NT2/D1 (cell line): ENCODE data around the gene ANKFN1.

Source experiments
- DNase-seq: peaks from one replicate; pipeline ENCODE4 v3.0.0-alpha.2; 2011; ENCODE audit warnings: low read depth, low spot score
- H3K27me3 ChIP-seq: 2 replicates; pipeline ENCODE4 v1.6.0; 2011; ENCODE audit warnings: mild to moderate bottlenecking; ENCODE audit not compliant: insufficient read length, insufficient read depth
- H3K36me3 ChIP-seq: 2 replicates; pipeline ENCODE4 v1.6.1; 2011; ENCODE audit warnings: mild to moderate bottlenecking, low read length, mixed read lengths; ENCODE audit not compliant: insufficient read depth, insufficient read length
- H3K4me1 ChIP-seq: 2 replicates; pipeline ENCODE4 v1.5.1; 2011; ENCODE audit not compliant: insufficient read depth, insufficient read length
- H3K4me3 ChIP-seq: 2 replicates; pipeline ENCODE4 v1.5.1; 2011; ENCODE audit warnings: low read depth; ENCODE audit not compliant: insufficient read length
- H3K9ac ChIP-seq: 2 replicates; pipeline ENCODE4 v1.6.0; 2011; ENCODE audit warnings: low read depth; ENCODE audit not compliant: insufficient read length
- H3K9me3 ChIP-seq: 2 replicates; pipeline ENCODE4 v1.5.1; 2011; ENCODE audit warnings: mild to moderate bottlenecking, low read length; ENCODE audit not compliant: insufficient read depth
- SUZ12 ChIP-seq: IDR thresholded peaks from 2 replicates; pipeline ENCODE4 v1.6.1; 2011; ENCODE audit not compliant: insufficient read length, insufficient read depth; ENCODE audit errors: extremely low read depth
- YY1 ChIP-seq: IDR thresholded peaks from 2 replicates; pipeline ENCODE4 v1.6.1; 2011; ENCODE audit not compliant: insufficient read length, insufficient read depth
- ZNF274 ChIP-seq: IDR thresholded peaks from 2 replicates; pipeline ENCODE4 v1.6.1; 2011; ENCODE audit warnings: mild to moderate bottlenecking, low read depth, low read length

The ANKFN1 gene

GRCh38 chr17:56521414-56522141 is 368.3 kb downstream of the ANKFN1 start:
- Histone ChIP-seq H3K4me3 (no peak overlapping the region), H3K9ac (no peak overlapping the region), H3K27me3 (no peaks in the 10 kb centered on the region), H3K9me3 (no peaks in the 10 kb centered on the region), H3K4me1 (no peaks in the 10 kb centered on the region), H3K36me3 (no peaks in the 10 kb centered on the region)
- DNase-seq = no peak
- TF ChIP-seq YY1 = no peak
- no peak for TF ChIP-seq ZNF274
- TF ChIP-seq SUZ12 = no peak

- no peaks in the 10 kb centered on the region for H3K9me3 ChIP-seq
- no peak for DNase-seq
- TF ChIP-seq SUZ12 (no peak), YY1 (no peak), ZNF274 (no peak)
- no peaks in the 10 kb centered on the region for H3K4me1 ChIP-seq
- no peak overlapping the region for H3K9ac ChIP-seq
- H3K4me3 ChIP-seq = no peak overlapping the region
- no peaks in the 10 kb centered on the region for H3K36me3 ChIP-seq
- H3K27me3 ChIP-seq = no peaks in the 10 kb centered on the region
Measured at GRCh38 chr17:56523042-56523441, 369.8 kb downstream of the ANKFN1 start.

DNA sequence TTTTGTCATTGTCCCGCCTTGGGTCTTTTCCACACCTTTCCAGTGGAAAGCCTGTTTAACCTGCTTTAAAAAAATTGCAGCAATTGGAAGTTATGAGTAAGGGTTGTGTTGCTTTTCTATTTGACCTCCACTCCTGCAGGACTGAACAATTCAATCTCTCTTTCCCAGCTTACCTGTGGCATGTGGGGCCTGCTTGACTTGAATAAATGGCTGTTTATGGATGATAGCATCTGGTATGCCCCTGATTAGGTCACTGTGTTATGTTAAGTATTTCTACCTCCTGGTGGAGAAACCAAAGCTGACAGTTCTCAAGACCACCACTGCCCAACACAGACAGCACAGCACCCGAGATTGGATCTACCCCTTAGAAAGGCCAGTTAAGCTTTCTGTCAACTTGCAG is 375.4 kb downstream of the ANKFN1 start:
- no peak overlapping the region for H3K4me3 ChIP-seq
- no peaks in the 10 kb centered on the region for H3K4me1 ChIP-seq
- no peak for DNase-seq
- no peaks in the 10 kb centered on the region for H3K27me3 ChIP-seq
- H3K9me3 ChIP-seq = no peaks in the 10 kb centered on the region
- H3K36me3 ChIP-seq = no peaks in the 10 kb centered on the region
- TF ChIP-seq YY1 (no peak), SUZ12 (no peak), ZNF274 (no peak)
- H3K9ac ChIP-seq = no peak overlapping the region

- no peaks in the 10 kb centered on the region for H3K27me3 ChIP-seq
- H3K9me3 ChIP-seq = no peaks in the 10 kb centered on the region
- TF ChIP-seq YY1 (no peak), ZNF274 (no peak), SUZ12 (no peak)
- no peaks in the 10 kb centered on the region for H3K36me3 ChIP-seq
- H3K4me1 ChIP-seq = no peaks in the 10 kb centered on the region
- H3K4me3 ChIP-seq = no peak overlapping the region
- no peak overlapping the region for H3K9ac ChIP-seq
- no peak for DNase-seq
Measured at GRCh38 chr17:56532926-56533325, 379.7 kb downstream of the ANKFN1 start.

GRCh38 chr17:56536766-56537165 is 383.5 kb downstream of the ANKFN1 start:
- H3K9me3 ChIP-seq = 0 out of 2 replicates have a peak, but pooled peaks cover 5% of the 10 kb centered on the region
- no peaks in the 10 kb centered on the region for H3K36me3 ChIP-seq
- DNase-seq = no peak
- no peaks in the 10 kb centered on the region for H3K27me3 ChIP-seq
- no peaks in the 10 kb centered on the region for H3K4me1 ChIP-seq
- no peak overlapping the region for H3K4me3 ChIP-seq
- no peak overlapping the region for H3K9ac ChIP-seq
- TF ChIP-seq SUZ12 (no peak), ZNF274 (no peak), YY1 (no peak)

- H3K4me1 ChIP-seq = no peaks in the 10 kb centered on the region
- H3K27me3 ChIP-seq = no peaks in the 10 kb centered on the region
- peak; percentile 11 for DNase-seq
- H3K4me3 ChIP-seq = no peak overlapping the region
- no peaks in the 10 kb centered on the region for H3K36me3 ChIP-seq
- 0 out of 2 replicates have a peak, but pooled peaks cover 5% of the 10 kb centered on the region for H3K9me3 ChIP-seq
- TF ChIP-seq ZNF274 (no peak), SUZ12 (no peak), YY1 (no peak)
- no peak overlapping the region for H3K9ac ChIP-seq
Measured at GRCh38 chr17:56540836-56541235, 387.6 kb downstream of the ANKFN1 start.

DNA sequence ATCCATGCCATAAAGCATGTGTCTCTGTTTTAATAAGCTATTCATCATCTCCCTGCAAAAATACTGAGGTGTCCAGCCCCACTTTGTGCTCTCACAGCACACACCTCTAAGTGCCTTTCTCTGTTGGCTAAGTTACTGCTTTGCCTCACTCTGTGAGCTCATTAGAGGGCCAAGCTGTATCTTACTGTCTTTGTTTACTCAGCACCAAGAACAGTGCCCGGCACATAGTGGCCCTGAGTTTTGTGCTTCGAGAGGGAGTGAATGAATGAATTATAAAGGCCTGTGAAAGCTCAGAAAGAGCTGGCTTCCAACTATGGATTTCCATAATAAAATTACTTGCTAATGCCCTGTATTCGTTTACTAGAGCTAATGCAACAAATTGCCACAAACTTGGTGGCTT is 390.0 kb downstream of the ANKFN1 start:
- H3K4me1 ChIP-seq = no peaks in the 10 kb centered on the region
- 0 out of 2 replicates have a peak, but pooled peaks cover 5% of the 10 kb centered on the region for H3K9me3 ChIP-seq
- no peak overlapping the region for H3K4me3 ChIP-seq
- H3K27me3 ChIP-seq = no peaks in the 10 kb centered on the region
- no peak for TF ChIP-seq ZNF274
- no peak for TF ChIP-seq SUZ12
- TF ChIP-seq YY1 = no peak
- H3K36me3 ChIP-seq = no peaks in the 10 kb centered on the region
- no peak for DNase-seq
- no peak overlapping the region for H3K9ac ChIP-seq
